BLaER1 treated with 17β-estradiol and CSF1 and Interleukin-3, amounts not matched to agents 10 nM and 100 nM (cell line): Measurements from ENCODE around the gene RXRG.

Experiments
- H3K27ac ChIP-seq, 11 experiments: shearing (Covaris generic); formaldehyde crosslinking; 2 replicates each; pipeline ENCODE4 v1.8.1; 2022
- H3K27me3 ChIP-seq, 11 experiments: shearing (Covaris generic); formaldehyde crosslinking; 2 replicates each; pipeline ENCODE4 v1.8.1; 2022
- H3K36me3 ChIP-seq, 11 experiments: shearing (Covaris generic); formaldehyde crosslinking; 2 replicates each; pipeline ENCODE4 v1.8.1; 2022
- H3K4me1 ChIP-seq, 10 experiments: shearing (Covaris generic); formaldehyde crosslinking; 2 replicates each; pipeline ENCODE4 v1.8.1; 2022
- H3K4me2 ChIP-seq, 11 experiments: shearing (Covaris generic); formaldehyde crosslinking; 2 replicates each; pipeline ENCODE4 v1.8.1; 2022
- H3K4me3 ChIP-seq, 10 experiments: shearing (Covaris generic); formaldehyde crosslinking; 2 replicates each; pipeline ENCODE4 v1.8.1; 2022
- H3K9ac ChIP-seq, 11 experiments: shearing (Covaris generic); formaldehyde crosslinking; 2 replicates each; pipeline ENCODE4 v1.8.1; 2022
- H3K9me3 ChIP-seq, 11 experiments: shearing (Covaris generic); formaldehyde crosslinking; replicated peaks in 1 of 11; 2 replicates each; pipeline ENCODE4 v1.8.1; 2022
- H4K20me1 ChIP-seq, 11 experiments: shearing (Covaris generic); formaldehyde crosslinking; 2 replicates each; pipeline ENCODE4 v1.8.1; 2022
- Cebpa-rat ChIP-seq, 11 experiments: shearing (Covaris generic); IDR thresholded peaks; 2 replicates each; pipeline ENCODE4 v1.8.1; 2022

The RXRG gene

DNA sequence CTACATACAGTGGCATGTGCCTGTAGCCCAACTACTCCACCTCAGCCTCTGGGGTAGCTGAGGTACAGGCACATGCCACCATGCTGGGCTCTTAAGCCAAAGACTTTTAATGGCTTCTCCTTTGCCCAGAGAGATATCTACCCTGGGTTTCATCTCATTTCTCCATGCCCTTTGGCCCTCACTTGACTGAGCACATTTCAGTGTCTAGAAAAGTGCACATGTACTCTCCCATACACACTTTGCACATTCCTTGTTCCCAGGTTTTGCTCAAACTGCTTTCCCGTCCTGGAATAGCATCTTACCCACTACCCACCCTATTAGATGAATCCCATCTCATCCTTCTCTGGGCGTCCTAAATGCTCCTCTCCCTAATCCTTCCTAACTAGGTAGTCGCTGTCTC is 10.2 kb upstream of the RXRG start:
- no peak overlapping the region for H3K4me3 ChIP-seq
- H3K4me1 ChIP-seq = peaks cover 0 to 15% (median 6%) of the 10 kb centered on the region in 10 experiments; a peak in 9 of 20 replicates
- no peaks in the 10 kb centered on the region for H4K20me1 ChIP-seq
- no peaks in the 10 kb centered on the region for H3K27me3 ChIP-seq
- no peak overlapping the region for H3K27ac ChIP-seq
- H3K9ac ChIP-seq = no peak overlapping the region
- no peak for TF ChIP-seq Cebpa-rat (IDR thresholded peaks at IDR 0.05)
- no peaks in the 10 kb centered on the region for H3K36me3 ChIP-seq
- no peak overlapping the region for H3K4me2 ChIP-seq
- H3K9me3 ChIP-seq = peaks cover 0 to 3% (median 0%) of the 10 kb centered on the region in 11 experiments; a peak in 2 of 22 replicates

DNA sequence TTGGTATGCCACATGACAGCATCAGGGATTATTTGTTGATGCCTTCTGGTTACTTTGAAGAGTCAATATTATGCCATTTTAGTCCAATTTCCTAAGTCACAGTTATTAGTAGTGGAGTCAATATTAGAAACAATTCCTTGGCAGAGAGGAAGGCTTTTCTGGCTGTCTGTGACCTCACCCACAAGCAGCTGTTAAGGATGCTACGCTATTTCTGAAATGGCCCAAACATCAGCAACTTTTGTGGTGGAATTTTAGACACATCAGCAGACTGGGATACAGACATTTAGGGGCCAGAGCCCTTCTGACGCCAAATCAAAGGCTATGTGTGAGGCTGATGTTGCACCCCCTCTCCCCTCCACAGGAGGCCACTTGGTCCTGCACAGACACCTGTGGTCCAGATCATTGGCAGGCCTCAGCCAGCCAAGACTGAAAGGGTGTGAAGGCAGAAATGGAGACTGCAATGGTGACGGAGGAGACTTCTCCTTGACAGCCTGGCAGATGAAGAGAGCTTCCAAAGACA is 9.2 kb upstream of the RXRG start:
- Histone ChIP-seq H3K4me3 (no peak overlapping the region), H3K9me3 (no peaks in the 10 kb centered on the region), H3K27ac (no peak overlapping the region), H3K27me3 (no peaks in the 10 kb centered on the region), H3K4me2 (no peak overlapping the region; a peak in 1 of 22 replicates), H3K9ac (no peak overlapping the region), H4K20me1 (no peaks in the 10 kb centered on the region), H3K4me1 (peaks cover 0 to 14% (median 6%) of the 10 kb centered on the region in 10 experiments; a peak in 9 of 20 replicates), H3K36me3 (no peaks in the 10 kb centered on the region)
- no peak for TF ChIP-seq Cebpa-rat (IDR thresholded peaks at IDR 0.05)

DNA sequence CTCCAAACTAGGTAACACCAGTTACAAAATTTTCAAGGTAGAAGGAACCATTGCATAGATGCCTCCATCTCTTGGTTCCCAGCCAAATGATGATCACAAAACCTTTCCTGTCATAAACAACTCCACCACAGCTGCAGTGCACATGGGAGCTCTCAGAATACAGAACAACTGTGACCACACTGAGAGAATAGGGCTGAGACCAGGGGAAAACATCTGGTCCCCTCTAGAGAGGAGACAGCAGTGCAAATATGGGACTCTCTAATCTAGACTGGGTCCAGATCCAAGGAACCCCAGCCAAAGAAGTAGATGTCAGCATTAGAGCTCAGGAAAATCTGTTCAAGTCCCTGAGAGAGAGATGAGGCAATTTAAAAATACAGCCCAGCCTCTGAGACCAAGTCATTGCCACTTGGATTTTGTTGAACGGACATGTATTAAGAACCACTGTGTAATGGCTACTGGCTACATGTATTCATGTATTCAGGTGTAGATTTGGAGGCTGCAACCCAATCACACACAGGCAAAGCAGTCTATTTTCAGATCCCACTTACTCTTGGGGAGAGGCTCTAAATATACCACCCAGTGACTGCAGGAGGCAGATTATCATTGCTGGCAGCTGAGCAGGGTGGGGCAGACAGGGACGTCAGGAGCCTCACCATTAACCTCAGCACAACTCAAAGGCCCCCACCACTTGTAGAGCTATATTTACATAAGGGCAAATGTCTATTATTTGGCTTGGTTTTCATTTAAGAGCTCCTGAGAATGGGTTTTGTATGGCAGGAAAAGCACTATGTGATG is 7.6 kb upstream of the RXRG start:
- H3K9ac ChIP-seq = no peak overlapping the region
- TF ChIP-seq Cebpa-rat (IDR thresholded peaks at IDR 0.05) = no peak
- no peaks in the 10 kb centered on the region for H3K9me3 ChIP-seq
- H3K27me3 ChIP-seq = no peaks in the 10 kb centered on the region
- H3K4me2 ChIP-seq = no peak overlapping the region
- peaks cover 0 to 2% (median 0%) of the 10 kb centered on the region in 10 experiments; a peak in 1 of 20 replicates for H3K4me1 ChIP-seq
- H3K4me3 ChIP-seq = no peak overlapping the region
- no peaks in the 10 kb centered on the region for H3K36me3 ChIP-seq
- H4K20me1 ChIP-seq = no peaks in the 10 kb centered on the region
- no peak overlapping the region for H3K27ac ChIP-seq

DNA sequence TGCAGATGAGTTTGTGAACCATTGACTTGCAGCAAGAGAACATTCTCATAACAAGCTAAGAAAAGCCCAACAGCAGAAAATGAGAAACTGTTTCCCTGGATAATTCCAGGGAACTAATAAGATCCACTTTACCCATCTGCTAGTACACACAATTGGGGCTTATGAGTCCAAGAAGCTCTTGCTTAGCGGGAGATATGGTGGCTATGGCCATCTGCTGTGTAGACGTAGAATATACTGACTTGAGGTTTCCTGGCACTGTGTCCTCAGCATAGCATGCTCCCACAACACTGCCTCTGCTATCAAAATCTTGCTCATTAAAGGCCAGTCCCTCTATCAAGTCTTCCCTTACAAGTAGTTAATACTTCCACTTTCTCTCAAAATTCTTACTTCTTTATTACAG is 6.8 kb upstream of the RXRG start:
- Histone ChIP-seq H3K27ac (no peak overlapping the region), H3K36me3 (no peaks in the 10 kb centered on the region), H4K20me1 (no peaks in the 10 kb centered on the region), H3K27me3 (no peaks in the 10 kb centered on the region), H3K9ac (no peak overlapping the region), H3K4me1 (no peaks in the 10 kb centered on the region; a peak in 1 of 20 replicates), H3K4me2 (no peak overlapping the region), H3K4me3 (no peak overlapping the region), H3K9me3 (no peaks in the 10 kb centered on the region)
- no peak for TF ChIP-seq Cebpa-rat (IDR thresholded peaks at IDR 0.05)

DNA sequence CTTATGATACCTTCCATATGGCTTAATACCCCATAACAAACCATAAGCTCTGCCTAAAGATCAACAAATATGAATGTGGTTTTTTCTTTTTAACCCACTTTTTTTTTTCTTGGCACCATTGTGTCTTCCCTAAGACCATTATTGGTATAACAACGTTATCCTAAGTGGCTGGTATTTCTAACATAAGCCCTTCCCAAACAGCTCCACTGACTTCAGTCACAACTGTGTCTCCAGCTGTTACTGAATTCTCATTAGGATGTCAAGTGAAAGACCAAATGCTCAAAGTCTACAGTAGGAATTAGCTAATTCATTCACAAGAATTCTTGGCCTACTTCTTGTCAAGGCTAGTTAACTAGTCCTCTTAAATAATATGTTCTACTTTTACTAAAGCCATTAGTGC is 4.2 kb upstream of the RXRG start:
- no peak for TF ChIP-seq Cebpa-rat (IDR thresholded peaks at IDR 0.05)
- Histone ChIP-seq H3K36me3 (no peaks in the 10 kb centered on the region), H3K27ac (no peak overlapping the region), H3K27me3 (peaks cover 2 to 16% (median 11%) of the 10 kb centered on the region in 11 experiments; a peak in 14 of 22 replicates), H4K20me1 (no peaks in the 10 kb centered on the region), H3K4me1 (peaks cover under 1 to 14% (median 10%) of the 10 kb centered on the region in 10 experiments; a peak in 18 of 20 replicates), H3K4me3 (no peak overlapping the region), H3K4me2 (no peak overlapping the region), H3K9ac (no peak overlapping the region), H3K9me3 (no peaks in the 10 kb centered on the region; a peak in 1 of 22 replicates)

DNA sequence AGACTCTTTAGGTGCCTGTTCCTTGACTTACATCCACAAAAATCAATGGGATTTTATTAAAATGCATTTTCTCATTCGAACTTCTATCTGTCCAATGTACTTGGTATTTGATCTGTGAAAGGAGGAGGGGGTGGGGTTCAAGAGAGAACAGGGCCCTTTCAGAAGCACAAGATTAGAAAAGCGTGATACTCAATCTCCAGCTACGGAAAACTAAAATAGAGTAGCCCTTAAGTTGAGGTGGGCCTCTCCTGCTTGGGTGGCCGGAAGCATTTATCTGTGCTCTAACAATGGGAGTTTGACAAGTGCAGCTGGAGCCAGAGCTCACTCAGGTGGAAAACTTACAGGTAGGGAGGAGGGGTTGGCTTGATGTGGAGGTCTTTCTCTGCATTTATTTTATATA is 462 bp upstream of the RXRG start:
- no peaks in the 10 kb centered on the region for H3K36me3 ChIP-seq
- H3K4me3 ChIP-seq = no peak overlapping the region
- H4K20me1 ChIP-seq = no peaks in the 10 kb centered on the region
- no peak overlapping the region for H3K9ac ChIP-seq
- no peaks in the 10 kb centered on the region; a peak in 1 of 22 replicates for H3K9me3 ChIP-seq
- H3K4me2 ChIP-seq = peak overlapping the region in 2 of 11 experiments; percentile 46 to 59; a peak in 2 of 22 replicates
- H3K27ac ChIP-seq = peak overlapping the region in 1 of 11 experiments; percentile 53; a peak in 2 of 22 replicates
- peaks cover 9 to 48% (median 34%) of the 10 kb centered on the region in 10 experiments for H3K4me1 ChIP-seq
- H3K27me3 ChIP-seq = peaks cover 6 to 17% (median 12%) of the 10 kb centered on the region in 11 experiments; a peak in 14 of 22 replicates
- TF ChIP-seq Cebpa-rat (IDR thresholded peaks at IDR 0.05) = no peak

DNA sequence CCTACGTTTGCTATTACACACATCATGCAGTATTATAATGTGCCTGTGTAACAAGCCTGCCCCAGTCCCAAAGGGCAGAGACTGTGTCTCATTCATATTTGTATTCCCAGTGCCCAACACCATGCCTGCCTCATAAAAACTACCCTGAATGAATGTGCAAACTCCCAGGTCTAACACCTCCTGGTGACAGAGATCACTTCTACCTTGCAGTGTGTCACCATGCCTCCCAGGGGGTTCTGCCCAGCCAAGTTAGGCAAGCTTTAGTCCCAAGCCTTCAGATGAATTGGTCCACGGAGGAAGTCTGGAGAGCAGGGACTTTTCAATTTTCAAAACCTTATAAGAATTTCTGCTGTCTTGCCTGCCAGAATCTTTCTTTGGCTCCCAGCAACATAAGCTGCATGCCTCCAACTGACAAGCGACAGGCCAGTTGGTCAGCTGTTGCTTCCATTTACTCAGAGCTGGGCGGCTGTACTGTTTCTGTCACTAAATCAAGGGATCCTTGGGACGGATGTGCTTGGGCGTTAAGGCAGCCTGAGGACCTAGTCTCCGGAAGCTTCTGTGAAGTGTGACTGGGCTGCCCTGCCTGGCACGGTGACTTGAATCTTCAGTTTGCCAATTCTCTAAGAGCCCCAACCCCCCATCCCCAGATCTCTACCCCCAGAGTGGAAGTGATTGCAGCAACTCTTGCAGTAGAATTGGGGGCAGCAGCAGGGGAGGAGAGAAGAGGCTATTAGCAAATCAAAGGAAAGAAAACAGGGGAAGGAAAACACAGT is 1.2 kb downstream of the RXRG start:
- H3K4me2 ChIP-seq = peak overlapping the region; percentile 28 to 59 (median 46)
- peak overlapping the region in 6 of 11 experiments; percentile 4 to 49 (median 40); a peak in 10 of 22 replicates for H3K9ac ChIP-seq
- no peaks in the 10 kb centered on the region for H4K20me1 ChIP-seq
- TF ChIP-seq Cebpa-rat (IDR thresholded peaks at IDR 0.05) = peak in 8 of 11 experiments; percentile 40 to 72 (median 56); a peak in 9 of 22 replicates
- no peaks in the 10 kb centered on the region; a peak in 1 of 22 replicates for H3K9me3 ChIP-seq
- H3K4me3 ChIP-seq = no peak overlapping the region; a peak in 1 of 20 replicates
- no peaks in the 10 kb centered on the region for H3K36me3 ChIP-seq
- peak overlapping the region in 9 of 11 experiments; percentile 33 to 71 (median 61); a peak in 16 of 22 replicates for H3K27ac ChIP-seq
- H3K4me1 ChIP-seq = peaks cover 9 to 59% (median 35%) of the 10 kb centered on the region in 10 experiments
- peaks cover 6 to 17% (median 12%) of the 10 kb centered on the region in 11 experiments; a peak in 14 of 22 replicates for H3K27me3 ChIP-seq

DNA sequence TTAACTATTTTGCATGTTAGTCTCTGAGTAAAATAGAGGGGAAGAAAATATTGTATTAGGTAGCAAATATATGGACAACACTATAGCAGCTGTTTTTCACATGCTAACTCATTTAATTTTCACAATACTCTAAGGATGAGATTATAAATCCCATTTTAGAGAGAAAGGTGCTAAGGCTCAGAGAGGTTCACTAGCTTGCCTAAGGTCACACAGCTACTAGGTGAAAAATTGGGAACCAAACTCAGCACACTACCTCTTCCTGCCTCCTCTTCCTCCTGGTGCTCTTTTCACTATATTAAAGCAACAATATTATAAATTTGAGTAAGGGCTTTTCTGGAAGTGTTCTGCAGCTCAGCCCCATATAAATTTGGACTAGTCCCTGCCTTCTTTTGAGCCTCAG is 2.3 kb downstream of the RXRG start:
- Histone ChIP-seq H3K9me3 (no peaks in the 10 kb centered on the region; a peak in 1 of 22 replicates), H3K9ac (no peak overlapping the region), H3K4me3 (no peak overlapping the region), H3K36me3 (no peaks in the 10 kb centered on the region), H3K27me3 (peaks cover 6 to 17% (median 12%) of the 10 kb centered on the region in 11 experiments; a peak in 14 of 22 replicates), H3K4me1 (peaks cover 9 to 59% (median 35%) of the 10 kb centered on the region in 10 experiments), H4K20me1 (no peaks in the 10 kb centered on the region), H3K4me2 (peak overlapping the region in 5 of 11 experiments; percentile 7 to 59 (median 50); a peak in 5 of 22 replicates), H3K27ac (peak overlapping the region in 2 of 11 experiments; percentile 61 to 71; a peak in 2 of 22 replicates)
- no peak for TF ChIP-seq Cebpa-rat (IDR thresholded peaks at IDR 0.05)
